K562 (cell line): Measurements from ENCODE around the gene CPED1. TPM values are rescaled to one million over a fixed set of nuclear protein-coding genes. Genes with fewer than 3 reads are reported as not detected.

Experiments
- DDX20 ChIP-seq: fragments of 450-650 bp; IDR thresholded peaks from 2 replicates; pipeline ENCODE4 v1.6.1; 2016; ENCODE audit warnings: missing genetic modification characterization, low read depth, mild to moderate bottlenecking, missing compliant biosample characterization, moderate library complexity
- FOXO4 ChIP-seq: fragments of 450-650 bp; formaldehyde crosslinking; IDR thresholded peaks from 2 replicates; pipeline ENCODE4 v1.4.0; 2020; ENCODE audit warnings: mild to moderate bottlenecking, moderate library complexity
- JUND ChIP-seq, 2 experiments: IDR thresholded peaks; 2 replicates in 1 of 2; 3 replicates in 1 of 2; pipeline ENCODE4 v1.6.1; 2011; ENCODE audit warnings: borderline replicate concordance in 2 of 2, low read depth in 2 of 2, low read length in 2 of 2, improper control_type of control experiment in 1 of 2, missing biosample characterization in 1 of 2, missing genetic modification characterization in 1 of 2, missing genetic modification reagents in 1 of 2
- KLF10 ChIP-seq: fragments of 250-450 bp; sonication (Bioruptor Pico); IDR thresholded peaks from 2 replicates; pipeline ENCODE4 v1.6.1; 2021; ENCODE audit warnings: matching md5 sums
- KLF13 ChIP-seq: fragments of 450-650 bp; IDR thresholded peaks from 2 replicates; pipeline ENCODE4 v1.6.1; 2016; ENCODE audit warnings: missing genetic modification characterization, low read depth, mild to moderate bottlenecking, missing compliant biosample characterization, moderate library complexity, borderline replicate concordance
- MAFG ChIP-seq: fragments of 450-650 bp; conservative IDR thresholded peaks from 2 replicates; pipeline ENCODE4 v1.6.1; 2016; ENCODE audit warnings: missing genetic modification characterization, missing compliant biosample characterization
- MGA ChIP-seq: fragments of 450-650 bp; IDR thresholded peaks from 2 replicates; pipeline ENCODE4 v1.6.1; 2016; ENCODE audit warnings: mild to moderate bottlenecking, moderate library complexity
- MTF1 ChIP-seq: fragments of 250-450 bp; sonication (Bioruptor Pico); IDR thresholded peaks from 2 replicates; pipeline ENCODE4 v1.9.0; 2021; ENCODE audit warnings: moderate library complexity, mild to moderate bottlenecking, inconsistent platforms, borderline replicate concordance
- SMAD2 ChIP-seq: fragments of 150-350 bp; IDR thresholded peaks from 2 replicates; pipeline ENCODE4 v1.6.1; 2014; ENCODE audit warnings: low read depth, mild to moderate bottlenecking, low read length
- TCF3 ChIP-seq: sonication (generic); formaldehyde crosslinking; IDR thresholded peaks from 2 replicates; pipeline ENCODE4 v1.4.0; 2020; ENCODE audit warnings: mild to moderate bottlenecking, missing genetic modification reagents
- ZNF197 ChIP-seq: fragments of 200-800 bp; sonication (Bioruptor generic); IDR thresholded peaks from 2 replicates; pipeline ENCODE4 v1.6.1; 2016; ENCODE audit warnings: low read depth, missing genetic modification characterization, missing compliant biosample characterization
- ZNF217 ChIP-seq: sonication (generic); formaldehyde crosslinking; IDR thresholded peaks from 2 replicates; pipeline ENCODE4 v1.8.0; 2022; ENCODE audit warnings: mild to moderate bottlenecking, missing genetic modification reagents
- ZNF445 ChIP-seq: fragments of 250-450 bp; sonication (Bioruptor Pico); IDR thresholded peaks from 2 replicates; pipeline ENCODE4 v1.4.0; 2020; ENCODE audit warnings: low read depth, mild to moderate bottlenecking, moderate library complexity
- ZNF830 ChIP-seq: fragments of 250-450 bp; sonication (Bioruptor Pico); IDR thresholded peaks from 2 replicates; pipeline ENCODE4 v1.5.0; 2021; ENCODE audit warnings: mild to moderate bottlenecking
- polyA plus RNA-seq, 8 experiments: library from polyadenylated mRNA; depleted of rRNA in 4 of 8; stranded (reverse) in 5 of 8; unstranded in 3 of 8; fragments of >200 nt; fragmentation: Nextera tagmentation in 2 of 8; fragmentation: Illumina TruSeq in 1 of 8; extraction: Ambion mirVana in 2 of 8; extraction: Trizol in 1 of 8; gene quantifications; 2 replicates each; pipeline versions ENCODE4 v1.2.1 to v1.2.3, GENCODE V29; 2011 to 2014; ENCODE audit warnings: inconsistent platforms in 1 of 8, missing spikeins in 1 of 8
- total RNA-seq, 7 experiments: library from RNA; depleted of rRNA in 6 of 7; stranded (reverse); fragments of >200 nt in 6 of 7; fragmentation: Illumina TruSeq in 2 of 7; extraction: Trizol in 2 of 7; gene quantifications; 2 replicates each; pipeline versions ENCODE4 v1.2.1 to v1.2.3, GENCODE V29; 2011 to 2021; ENCODE audit warnings: low replicate concordance in 1 of 7

Gene CPED1
- total and polyA plus RNA-seq, 9 of the 15 experiments (the other 6 are each of a cell fraction or from before 2014, with no cell fraction given), result 195 to 393 (median 290) TPM

GRCh38 chr7:120988591-120989256 lies at the start of gene CPED1 (continued):
- TF ChIP-seq MGA (no peak), KLF10 (no peak), MAFG (tag) (no peak), ZNF217 (CRISPR knock-in tag) (no peak), ZNF197 (CRISPR knock-in tag) (no peak), TCF3 (CRISPR knock-in tag) (0 out of 2 replicates have a peak, but pooled peaks have one; percentile 8), DDX20 (tag) (no peak), JUND (IDR thresholded peaks at IDR 0.05; ENCODE audit: borderline replicate concordance, low read depth, low read length) (peak; percentile 42; the same call in 1 of the 2 replicates), JUND (tag; IDR thresholded peaks at IDR 0.05; ENCODE audit: borderline replicate concordance, low read depth, low read length) (no peak; the same call in 2 of the 3 replicates), SMAD2 (no peak), MTF1 (CRISPR knock-in tag) (no peak), ZNF830 (CRISPR knock-in tag) (no peak), KLF13 (tag) (no peak), ZNF445 (CRISPR knock-in tag) (peak; percentile 58; the same call in 1 of the 2 replicates), FOXO4 (CRISPR knock-in tag) (no peak)
